HCT116 (cell line): ENCODE results near the gene DENND4C. TPM values are rescaled to one million over a fixed set of nuclear protein-coding genes. Genes with fewer than 3 reads are reported as not detected.

Source experiments
- ATAC-seq: fragments of 200-7000 bp; cut with Tn5 transposase; 2 replicates; pipeline ENCODE4 v1.9.1; 2020; ENCODE audit warnings: mild to moderate bottlenecking, moderate library complexity
- BruUV-seq: library from RNA; stranded (reverse); fragments of 400-500 nt; replicated peaks from 2 replicates; lab custom pipeline; 2021; lab: Mats Ljungman, UMichigan
- CTCF ChIA-PET: fragments of 300-600 bp; sonication (Branson Sonifier 250); formaldehyde crosslinking; loops from one replicate; lab custom pipeline; 2021; ENCODE audit warnings: antibody characterized with exemption; lab: Charles Lee
- POLR2A ChIA-PET: fragments of 300-600, 350-600 bp; sonication (Branson Sonifier 250); formaldehyde crosslinking; loops from one replicate; lab custom pipeline; 2021; ENCODE audit warnings: antibody characterized with exemption; lab: Charles Lee
- RAD21 ChIA-PET, 2 experiments: fragments of 300-600 bp; sonication (Branson Sonifier 250); formaldehyde crosslinking; loops; one replicate each; lab custom pipeline; 2023; ENCODE audit warnings: low total read pairs in 2 of 2; ENCODE audit not compliant: uncharacterized antibody in 2 of 2, unreplicated experiment in 2 of 2, low non-redundant PET in 1 of 2; lab: Charles Lee
- DNase-seq: peaks from one replicate; pipeline ENCODE4 v3.0.0-alpha.2; 2010; ENCODE audit warnings: low read depth, low spot score
- H2AFZ ChIP-seq: fragments of 200-600 bp; shearing (Covaris generic), sonication (generic); 2 replicates; pipeline ENCODE4 v1.6.1; 2017; ENCODE audit warnings: low read depth, mixed run types, mixed read lengths, antibody characterized with exemption, low read length; ENCODE audit not compliant: poor library complexity, severe bottlenecking
- H3K27ac ChIP-seq: 2 replicates; pipeline ENCODE4 v1.5.1; 2012; ENCODE audit warnings: low read depth, low read length
- H3K27me3 ChIP-seq: fragments of 200-600 bp; sonication (generic); 2 replicates; pipeline ENCODE4 v1.6.1; 2016; ENCODE audit warnings: mixed run types, low read length, mixed read lengths; ENCODE audit not compliant: insufficient read depth
- H3K36me3 ChIP-seq, 2 experiments: fragments of 200-500 bp in 1 of 2; fragments of 200-600 bp in 1 of 2; sonication (Bioruptor generic) in 1 of 2; sonication (generic) in 1 of 2; 2 replicates each; pipeline versions ENCODE4 v1.5.1 to v1.6.1; 2014 to 2016; ENCODE audit warnings: low read length in 2 of 2, inconsistent platforms in 1 of 2, mixed read lengths in 1 of 2, mixed run types in 1 of 2; ENCODE audit not compliant: insufficient read depth in 2 of 2, control insufficient read depth in 1 of 2
- H3K4me1 ChIP-seq, 2 experiments: fragments of 200-600 bp in 1 of 2; sonication (generic) in 1 of 2; 2 replicates each; pipeline versions ENCODE4 v1.5.1 to v1.6.1; 2012 to 2017; ENCODE audit warnings: low read length in 2 of 2, inconsistent platforms in 1 of 2, mild to moderate bottlenecking in 1 of 2, mixed read lengths in 1 of 2, mixed run types in 1 of 2, moderate library complexity in 1 of 2; ENCODE audit not compliant: insufficient read depth in 2 of 2, control insufficient read depth in 1 of 2
- H3K4me2 ChIP-seq: fragments of 200-600 bp; sonication (generic); 2 replicates; pipeline ENCODE4 v1.6.1; 2017; ENCODE audit warnings: mixed run types, low read length, mixed read lengths
- H3K4me3 ChIP-seq, 2 experiments: fragments of 200-600 bp in 1 of 2; sonication (generic) in 1 of 2; replicated peaks in 1 of 2; 2 replicates each; pipeline ENCODE4 v1.5.1; 2011 to 2016; ENCODE audit warnings: low read length in 2 of 2, control low read depth in 1 of 2, low read depth in 1 of 2, mild to moderate bottlenecking in 1 of 2, mixed read lengths in 1 of 2, mixed run types in 1 of 2
- H3K79me2 ChIP-seq: fragments of 200-600 bp; sonication (generic); 2 replicates; pipeline ENCODE4 v1.6.1; 2017; ENCODE audit warnings: mild to moderate bottlenecking, mixed run types, low read length, moderate library complexity, mixed read lengths; ENCODE audit not compliant: insufficient read depth
- H3K9ac ChIP-seq: fragments of 200-600 bp; sonication (generic); 2 replicates; pipeline ENCODE4 v1.6.1; 2016; ENCODE audit warnings: low read length, mixed read lengths
- H3K9me2 ChIP-seq: fragments of 200-600 bp; sonication (generic), shearing (Covaris generic); 2 replicates; pipeline ENCODE4 v1.6.1; 2017; ENCODE audit warnings: mixed run types, mild to moderate bottlenecking, moderate library complexity; ENCODE audit not compliant: insufficient read depth
- H3K9me3 ChIP-seq, 2 experiments: fragments of 200-500 bp in 1 of 2; fragments of 200-600 bp in 1 of 2; sonication (Bioruptor generic) in 1 of 2; sonication (generic) in 1 of 2; 2 replicates each; pipeline ENCODE4 v1.6.1; 2014 to 2017; ENCODE audit warnings: low read length in 2 of 2, mixed read lengths in 2 of 2, inconsistent platforms in 1 of 2, low read depth in 1 of 2, mild to moderate bottlenecking in 1 of 2, mixed run types in 1 of 2, moderate library complexity in 1 of 2; ENCODE audit not compliant: control insufficient read depth in 1 of 2, insufficient read depth in 1 of 2
- H4K20me1 ChIP-seq: fragments of 200-600 bp; sonication (generic), shearing (Covaris generic); 2 replicates; pipeline ENCODE4 v1.6.1; 2017; ENCODE audit warnings: mixed run types, mild to moderate bottlenecking, moderate library complexity; ENCODE audit not compliant: insufficient read depth
- CBX3 ChIP-seq: IDR thresholded peaks from 2 replicates; pipeline ENCODE4 v1.6.1; 2012; ENCODE audit warnings: low read depth
- CTCF ChIP-seq, 3 experiments: fragments of 200-600 bp in 1 of 3; sonication (generic) in 1 of 3; IDR thresholded peaks in 2 of 3; conservative IDR thresholded peaks in 1 of 3; 2 replicates each; pipeline ENCODE4 v1.5.1; 2012 to 2017; ENCODE audit warnings: low read depth in 2 of 3, low read length in 2 of 3, antibody characterized with exemption in 1 of 3, borderline replicate concordance in 1 of 3, control low read depth in 1 of 3, mild to moderate bottlenecking in 1 of 3, mixed read lengths in 1 of 3, mixed run types in 1 of 3, moderate library complexity in 1 of 3; ENCODE audit not compliant: insufficient read depth in 1 of 3
- EGR1 ChIP-seq: IDR thresholded peaks from 2 replicates; pipeline ENCODE4 v1.6.1; 2012; ENCODE audit warnings: low read depth
- EZH2phosphoT487 ChIP-seq: fragments of 200-600 bp; IDR thresholded peaks from 2 replicates; pipeline ENCODE4 v1.6.1; 2018; ENCODE audit warnings: antibody characterized with exemption, borderline replicate concordance
- JUND ChIP-seq: IDR thresholded peaks from 2 replicates; pipeline ENCODE4 v1.6.1; 2012
- POLR2A ChIP-seq: IDR thresholded peaks from 2 replicates; pipeline ENCODE4 v1.7.0; 2011; ENCODE audit warnings: borderline replicate concordance; ENCODE audit not compliant: insufficient read depth, insufficient read length; ENCODE audit errors: extremely low read depth
- POLR2AphosphoS5 ChIP-seq: IDR thresholded peaks from 2 replicates; pipeline ENCODE4 v1.6.1; 2011; ENCODE audit warnings: mild to moderate bottlenecking, low read depth, low read length, moderate library complexity
- RAD21 ChIP-seq: IDR thresholded peaks from 2 replicates; pipeline ENCODE4 v1.6.1; 2012; ENCODE audit warnings: low read depth, mild to moderate bottlenecking
- SP1 ChIP-seq: IDR thresholded peaks from 2 replicates; pipeline ENCODE4 v1.6.1; 2012; ENCODE audit warnings: low read depth
- SRF ChIP-seq: IDR thresholded peaks from 2 replicates; pipeline ENCODE4 v1.6.1; 2012; ENCODE audit warnings: low read depth
- YY1 ChIP-seq: IDR thresholded peaks from 2 replicates; pipeline ENCODE4 v1.6.1; 2011; ENCODE audit warnings: low read length, low read depth, moderate library complexity, mild to moderate bottlenecking; ENCODE audit not compliant: insufficient replicate concordance; ENCODE audit errors: extremely low read depth
- ZFX ChIP-seq: fragments of 450-650 bp; IDR thresholded peaks from 2 replicates; pipeline ENCODE4 v1.6.1; 2017
- intact Hi-C: fragments of 100-400 bp; cut with micrococcal nuclease; formaldehyde crosslinking; loops from 2 replicates; pipeline ENCODE4 v1.10.0; 2022
- total RNA-seq: library from RNA; stranded (reverse); gene quantifications from one replicate; pipeline ENCODE4 v1.2.1, GENCODE V29; 2021; ENCODE audit not compliant: unreplicated experiment
- TF ChIP-seq, protein P1 (sequence below): IDR thresholded peaks from 2 replicates; pipeline ENCODE4 v1.6.1; 2011; ENCODE audit warnings: mild to moderate bottlenecking, low read length, moderate library complexity; ENCODE audit not compliant: insufficient replicate concordance; ENCODE audit errors: extremely low read depth

DENND4C gene
- total RNA-seq, 1 experiment from 2014 or later = 20.9 TPM

- TF ChIP-seq POLR2AphosphoS5 = no peak
- TF ChIP-seq EGR1 = no peak
- TF ChIP-seq, protein P1, sequence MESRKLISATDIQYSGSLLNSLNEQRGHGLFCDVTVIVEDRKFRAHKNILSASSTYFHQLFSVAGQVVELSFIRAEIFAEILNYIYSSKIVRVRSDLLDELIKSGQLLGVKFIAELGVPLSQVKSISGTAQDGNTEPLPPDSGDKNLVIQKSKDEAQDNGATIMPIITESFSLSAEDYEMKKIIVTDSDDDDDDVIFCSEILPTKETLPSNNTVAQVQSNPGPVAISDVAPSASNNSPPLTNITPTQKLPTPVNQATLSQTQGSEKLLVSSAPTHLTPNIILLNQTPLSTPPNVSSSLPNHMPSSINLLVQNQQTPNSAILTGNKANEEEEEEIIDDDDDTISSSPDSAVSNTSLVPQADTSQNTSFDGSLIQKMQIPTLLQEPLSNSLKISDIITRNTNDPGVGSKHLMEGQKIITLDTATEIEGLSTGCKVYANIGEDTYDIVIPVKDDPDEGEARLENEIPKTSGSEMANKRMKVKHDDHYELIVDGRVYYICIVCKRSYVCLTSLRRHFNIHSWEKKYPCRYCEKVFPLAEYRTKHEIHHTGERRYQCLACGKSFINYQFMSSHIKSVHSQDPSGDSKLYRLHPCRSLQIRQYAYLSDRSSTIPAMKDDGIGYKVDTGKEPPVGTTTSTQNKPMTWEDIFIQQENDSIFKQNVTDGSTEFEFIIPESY = no peak
- no peak for TF ChIP-seq YY1
- TF ChIP-seq EZH2phosphoT487 = no peak
- TF ChIP-seq RAD21 = no peak
- no peak for TF ChIP-seq POLR2A
- no peak for TF ChIP-seq CTCF (IDR thresholded peaks at IDR 0.05 in 2 of 3, conservative IDR thresholded peaks at IDR 0.05 in 1 of 3; ENCODE audit: borderline replicate concordance in 1 of 3, insufficient read depth in 1 of 3, low read depth in 2 of 3, low read length in 2 of 3)
- no peak for TF ChIP-seq ZFX
- TF ChIP-seq SRF = no peak
- TF ChIP-seq SP1 = no peak
- no peak for TF ChIP-seq CBX3
- TF ChIP-seq JUND = no peak
- H3K9me3 ChIP-seq = no peaks in the 10 kb centered on the region
- H3K4me1 ChIP-seq = no peaks in the 10 kb centered on the region; a peak in 1 of 4 replicates
- no peaks in the 10 kb centered on the region for H3K36me3 ChIP-seq
- intact Hi-C loops = no loop called here
- H4K20me1 ChIP-seq = no peaks in the 10 kb centered on the region
- no peak overlapping the region for H2AFZ ChIP-seq
- H3K79me2 ChIP-seq = no peaks in the 10 kb centered on the region
- H3K9ac ChIP-seq = no peak overlapping the region
- RAD21 ChIA-PET = no interaction called here
- ATAC-seq = no peak
- H3K27me3 ChIP-seq = no peaks in the 10 kb centered on the region
- H3K27ac ChIP-seq = no peak overlapping the region
- no peak overlapping the region for H3K4me3 ChIP-seq
- no peaks in the 10 kb centered on the region for H3K9me2 ChIP-seq
- CTCF ChIA-PET = no interaction called here
- POLR2A ChIA-PET = no interaction called here
- no TSS peak for BruUV-seq
- H3K4me2 ChIP-seq = no peak overlapping the region
- DNase-seq = no peak
These were observed 31.5 kb upstream of the DENND4C start for GRCh38 chr9:19199012-19199411.
